Measurements from ENCODE around the gene PHTF1. TPM values are rescaled to one million over a fixed set of nuclear protein-coding genes. Genes with fewer than 3 reads are reported as not detected.

The PHTF1 gene
- total and polyA plus RNA-seq, 10 of the 15 experiments (the other 5 are each of a cell fraction or from before 2014, with no cell fraction given), result 7.8 to 37.6 (median 24.1) TPM

GRCh38 chr1:113648478-113648877 is 110.8 kb downstream of the PHTF1 start:
- H2AFZ ChIP-seq (ENCODE audit: control insufficient read depth, low read depth, low read length), result no peak overlapping the region
- H3K4me2 ChIP-seq (ENCODE audit: control insufficient read depth, insufficient read depth), result no peak overlapping the region
- in situ Hi-C loops (cut with MboI), result no loop called here
- no peaks in the 10 kb centered on the region for H4K20me1 ChIP-seq (ENCODE audit: control insufficient read depth, insufficient read depth)
- RAD21 ChIA-PET (ENCODE audit: unreplicated experiment), result no interaction called here
- SMC1A ChIA-PET (ENCODE audit: uncharacterized antibody, unreplicated experiment), result interaction anchor here (1.1 kb wide), 1 partner anchor 10 kb away, joined by 3 read pairs; no protein-coding TSS in a partner anchor
- H3K27ac ChIP-seq (ENCODE audit: control insufficient read depth, insufficient read depth), result no peak overlapping the region
- no peak overlapping the region for H3K4me3 ChIP-seq
- ATAC-seq (no peak), DNase-seq (ENCODE audit: low read depth, low spot score) (no peak), FAIRE-seq (no peak)
- H3K79me2 ChIP-seq (ENCODE audit: control insufficient read depth, insufficient read depth, low read length), result no peaks in the 10 kb centered on the region
- BruUV-seq (replicated peaks), result no TSS peak
- no peaks in the 10 kb centered on the region for H3K4me1 ChIP-seq (ENCODE audit: control insufficient read depth, insufficient read depth, low read length)
- H3K9ac ChIP-seq (ENCODE audit: control insufficient read depth, insufficient read depth, low read length), result no peak overlapping the region
- intact Hi-C loops (cut with micrococcal nuclease; ENCODE audit: unreplicated experiment), result no loop called here
- CTCF ChIA-PET, result no interaction called here
- no peak for TF ChIP-seq SMC3 (IDR thresholded peaks at IDR 0.05; ENCODE audit: borderline replicate concordance, low read length)
- no peak for TF ChIP-seq STAT3 (IDR thresholded peaks at IDR 0.05; ENCODE audit: low read depth, low read length)
- no peak for TF ChIP-seq CHD4 (IDR thresholded peaks at IDR 0.05)
- no peak for TF ChIP-seq TCF3 (IDR thresholded peaks at IDR 0.05; ENCODE audit: borderline replicate concordance, insufficient read depth, low read depth, low read length)
- no peak for TF ChIP-seq NR2C1 (IDR thresholded peaks at IDR 0.05)
- TF ChIP-seq KDM1A (IDR thresholded peaks at IDR 0.05; ENCODE audit: borderline replicate concordance), result no peak
- TF ChIP-seq USF1 (IDR thresholded peaks at IDR 0.05; ENCODE audit: borderline replicate concordance, extremely low read length, insufficient read depth, low read depth, low read length), result no peak
- TF ChIP-seq GABPA (IDR thresholded peaks at IDR 0.05; ENCODE audit: low read depth), result no peak
- TF ChIP-seq SREBF1 (IDR thresholded peaks at IDR 0.05; ENCODE audit: low read length), result no peak
- TF ChIP-seq CHD1 (IDR thresholded peaks at IDR 0.05; ENCODE audit: low read depth, low read length), result no peak
- TF ChIP-seq RBBP5 (conservative IDR thresholded peaks at IDR 0.05), result no peak
- no peak for TF ChIP-seq HDGF (IDR thresholded peaks at IDR 0.05)
- TF ChIP-seq NKRF (conservative IDR thresholded peaks at IDR 0.05), result no peak
- no peak for TF ChIP-seq REST (IDR thresholded peaks at IDR 0.05; ENCODE audit: low read depth, low read length)
- no peak for TF ChIP-seq HDAC2 (IDR thresholded peaks at IDR 0.05)
- no peak for TF ChIP-seq IKZF1 (conservative IDR thresholded peaks at IDR 0.05)
- no peak for TF ChIP-seq ASH2L (IDR thresholded peaks at IDR 0.05; ENCODE audit: borderline replicate concordance, low read depth)
- no peak for TF ChIP-seq ELK1 (IDR thresholded peaks at IDR 0.05; ENCODE audit: low read depth, low read length)
- TF ChIP-seq POLR2AphosphoS5 (IDR thresholded peaks at IDR 0.05; ENCODE audit: low read length), result no peak
- TF ChIP-seq NRF1 (conservative IDR thresholded peaks at IDR 0.05; ENCODE audit: low read depth, low read length), result no peak
- POLR2A ChIA-PET, result no interaction called here
- no peaks in the 10 kb centered on the region for H3K27me3 ChIP-seq (replicated peaks in 1 of 2; ENCODE audit: control insufficient read depth in 2 of 2, insufficient read depth in 2 of 2, low read length in 1 of 2)
- no peaks in the 10 kb centered on the region for H3K9me3 ChIP-seq (replicated peaks; ENCODE audit: control insufficient read depth, insufficient read depth, low read length)
- no peaks in the 10 kb centered on the region for H3K36me3 ChIP-seq (ENCODE audit: control insufficient read depth in 2 of 2, insufficient read depth in 2 of 2, low read length in 1 of 2)
